ENCODE measurements around the gene KCNJ11.
A peak's percentile ranks its signal among the peaks of the same experiment; 100 is the strongest.

Gene KCNJ11

DNA sequence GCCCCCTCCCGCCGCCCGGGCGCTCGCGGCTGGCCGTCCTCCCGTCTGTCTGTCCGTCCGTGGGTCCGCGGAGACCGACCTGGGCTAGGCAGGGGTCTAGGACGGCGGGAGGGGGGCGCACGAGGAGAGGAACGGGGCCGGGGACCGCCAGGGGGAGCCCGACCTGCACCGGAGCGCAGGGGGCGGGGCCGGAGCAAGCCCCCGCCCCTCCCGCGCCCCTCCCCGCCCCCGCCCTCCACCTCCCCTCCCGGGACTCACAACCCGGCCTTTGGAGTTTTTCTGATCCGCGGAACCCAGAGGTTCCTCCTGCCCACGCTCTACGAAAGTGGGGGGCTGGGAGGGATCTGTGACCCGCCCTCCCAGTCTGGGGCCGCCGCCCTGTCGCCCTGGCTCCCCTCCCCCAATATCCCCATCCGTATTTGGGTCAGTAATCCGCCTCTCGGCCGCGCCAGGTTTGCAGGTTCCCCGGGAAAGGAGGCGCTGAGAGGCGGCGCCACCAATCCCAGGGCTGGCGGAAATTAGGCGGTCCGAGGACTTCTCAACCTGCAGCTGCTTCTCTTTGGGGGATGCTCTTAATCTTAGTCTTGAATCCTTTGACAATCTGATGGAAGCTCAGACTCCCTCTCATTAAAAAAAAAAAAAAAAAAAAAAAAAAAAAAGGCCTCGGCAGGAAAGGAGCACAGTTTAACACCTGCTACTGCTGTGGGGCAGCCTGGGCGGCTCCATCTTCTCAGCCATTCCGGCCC is 925 bp upstream of the KCNJ11 start:
- DNase-seq: peak; percentile 26 to 59

DNA sequence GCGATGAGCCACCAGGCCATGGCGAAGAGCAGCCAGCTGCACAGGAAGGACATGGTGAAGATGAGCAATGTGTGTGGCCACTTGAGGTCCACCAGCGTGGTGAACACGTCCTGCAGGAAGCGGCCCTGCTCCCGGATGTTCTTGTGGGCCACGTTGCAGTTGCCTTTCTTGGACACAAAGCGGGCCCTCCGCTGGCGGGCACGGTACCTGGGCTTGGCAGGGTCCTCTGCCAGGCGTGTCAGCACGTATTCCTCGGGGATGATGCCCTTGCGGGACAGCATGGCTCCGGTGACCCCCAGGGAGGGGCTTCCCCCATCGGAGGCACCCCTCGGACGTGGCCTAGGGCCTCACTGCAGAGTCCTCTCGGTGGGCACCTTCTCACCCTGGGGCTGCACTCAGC is 648 bp downstream of the KCNJ11 start:
- DNase-seq: no peak

DNA sequence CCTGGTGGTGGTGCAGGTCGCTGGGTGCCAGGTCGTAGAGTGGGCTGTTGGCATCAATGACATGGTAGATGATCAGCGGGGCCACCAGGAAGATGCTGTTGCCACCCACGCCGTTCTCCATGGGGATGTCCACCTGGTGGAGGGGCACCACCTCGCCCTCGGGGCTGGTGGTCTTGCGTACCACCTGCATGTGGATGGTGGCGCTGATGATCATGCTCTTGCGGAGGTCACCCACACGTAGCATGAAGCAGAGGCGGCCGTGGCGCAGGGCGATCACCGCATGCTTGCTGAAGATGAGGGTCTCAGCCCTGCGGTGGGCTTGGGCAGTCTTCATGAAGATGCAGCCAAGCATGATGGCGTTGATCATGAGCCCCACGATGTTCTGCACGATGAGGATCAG is 1.2 kb downstream of the KCNJ11 start:
- no peak for DNase-seq

- DNase-seq: peak; percentile 7 to 60
Measured at GRCh38 chr11:17386331-17387084, 2.0 kb downstream of the KCNJ11 start.

DNA sequence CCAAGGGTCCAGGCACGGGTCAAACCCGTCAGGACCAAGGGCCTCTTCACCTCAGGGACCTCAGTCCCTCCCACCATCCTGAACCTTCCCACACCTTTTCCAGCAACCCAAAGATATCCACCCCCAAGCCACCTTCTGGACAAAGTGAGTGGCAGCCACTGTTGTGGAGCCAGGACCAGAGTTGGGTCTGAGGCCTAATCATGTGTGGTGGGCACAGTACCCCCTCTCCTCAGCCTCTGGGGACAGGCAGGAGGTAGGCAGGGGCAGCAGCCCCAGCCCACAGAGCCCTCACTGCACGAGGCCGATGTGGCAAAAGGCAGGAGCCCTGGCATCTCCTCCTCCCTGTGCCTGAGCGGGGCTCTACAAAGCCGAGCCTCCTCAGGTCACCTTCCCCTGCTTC is 2.5 kb downstream of the KCNJ11 start:
- DNase-seq: no peak

GRCh38 chr11:17385492-17385891 is 3.0 kb downstream of the KCNJ11 start:
- DNase-seq: no peak

DNA sequence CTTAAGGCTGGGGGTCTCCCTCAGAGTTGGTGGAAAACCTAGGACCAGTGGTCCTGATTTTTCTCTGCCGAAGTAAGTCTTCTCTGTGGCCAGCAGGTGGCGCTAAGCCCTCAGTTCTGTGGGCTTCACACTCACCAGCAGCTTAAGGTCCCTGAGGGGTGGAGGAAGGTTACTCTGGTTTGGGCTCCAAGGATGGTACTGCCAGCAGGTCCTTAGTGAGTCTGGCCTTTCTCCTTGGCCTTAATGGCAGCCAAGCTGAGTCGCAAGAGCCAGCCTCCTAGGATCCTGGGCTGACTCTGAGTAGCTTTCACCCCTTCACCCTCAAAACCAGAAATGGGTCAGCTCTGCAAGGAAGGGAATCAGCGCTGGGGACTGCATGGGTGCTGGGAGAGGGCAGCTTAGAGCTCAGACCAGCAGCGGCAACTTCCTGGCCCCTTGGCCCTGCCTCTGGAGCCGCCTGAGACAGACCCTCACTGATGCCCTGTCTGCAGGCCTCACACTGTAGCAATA is 4.4 kb downstream of the KCNJ11 start:
- peak; percentile 63 to 74 for DNase-seq

DNA sequence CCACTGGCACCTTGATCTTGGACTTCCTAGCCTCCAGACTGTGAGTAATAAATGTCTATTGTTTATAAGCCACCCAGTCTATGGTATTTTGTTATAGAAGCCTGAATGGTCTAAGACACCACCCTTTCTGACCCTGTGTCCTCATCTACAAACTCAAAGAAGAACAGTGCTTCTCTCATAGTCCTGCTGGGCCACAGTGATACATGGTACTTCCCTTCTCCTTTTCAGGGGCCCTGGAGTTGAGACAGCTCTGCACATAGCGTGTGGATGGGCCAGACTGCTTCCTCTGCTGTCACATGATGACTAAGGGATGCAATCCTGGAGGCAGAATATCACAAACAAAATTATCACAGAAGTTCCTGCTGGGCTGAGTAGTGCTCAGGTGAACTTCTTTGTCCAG is 5.0 kb downstream of the KCNJ11 start:
- no peak for DNase-seq

GRCh38 chr11:17382046-17382728 is 6.3 kb downstream of the KCNJ11 start:
- no peak for DNase-seq

DNA sequence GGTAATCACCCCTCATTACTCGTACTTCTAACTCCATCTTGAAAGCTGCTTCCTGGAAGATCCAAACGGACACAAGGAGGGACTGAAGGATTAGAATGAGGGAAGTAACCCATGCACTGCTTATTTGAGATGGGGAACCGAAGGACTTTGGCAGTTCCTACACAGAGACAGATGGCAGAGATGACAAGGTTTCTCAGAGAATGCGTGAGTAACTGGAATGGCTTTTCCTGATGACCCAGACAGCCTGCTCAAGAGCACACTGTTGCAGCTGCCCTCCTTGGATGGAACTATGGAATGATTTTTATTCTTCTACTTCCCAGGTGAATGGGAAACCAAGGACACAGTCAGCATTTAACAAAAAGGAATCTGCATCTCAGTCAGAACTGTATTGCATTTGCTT is 7.3 kb downstream of the KCNJ11 start:
- no peak for DNase-seq

DNA sequence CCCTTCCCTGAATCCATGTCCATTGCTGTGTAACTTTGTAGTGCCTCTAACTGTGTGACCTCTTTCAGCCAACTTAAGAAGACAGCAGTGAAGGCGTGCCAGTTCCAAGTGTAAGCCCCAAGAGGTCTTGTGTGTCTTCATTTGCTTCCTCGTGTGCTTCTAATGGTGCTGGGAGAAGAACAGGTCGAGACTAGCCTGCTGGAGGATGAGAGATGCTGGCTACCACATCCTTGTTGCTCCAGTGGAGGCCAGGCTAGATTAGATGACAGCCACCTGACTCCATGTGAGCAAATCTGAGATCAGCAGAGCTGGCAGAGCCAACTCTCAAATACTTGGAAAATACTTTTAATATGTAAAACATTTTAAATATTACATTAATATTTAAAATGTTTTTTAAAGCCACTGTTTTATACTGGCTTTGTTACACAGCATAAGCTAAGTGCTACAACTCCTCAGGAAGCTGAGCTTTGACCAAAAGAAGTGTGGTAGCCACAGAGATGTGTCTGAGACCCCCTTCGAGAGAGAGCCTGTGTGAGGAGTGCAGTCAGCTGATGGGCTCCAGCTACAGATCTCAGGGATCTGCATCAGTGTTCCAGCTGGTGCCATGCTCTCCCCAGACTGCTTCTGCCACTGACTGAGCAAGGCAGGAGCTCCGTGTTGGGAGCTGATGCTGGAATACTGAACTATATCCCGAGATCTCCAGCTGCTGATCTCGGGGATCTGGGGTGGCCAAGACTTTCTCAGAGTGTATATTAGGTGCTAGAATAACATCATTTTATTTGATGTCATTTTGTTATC is 8.9 kb downstream of the KCNJ11 start:
- no peak for DNase-seq

GRCh38 chr11:17378655-17379054 is 9.8 kb downstream of the KCNJ11 start:
- no peak for DNase-seq

DNA sequence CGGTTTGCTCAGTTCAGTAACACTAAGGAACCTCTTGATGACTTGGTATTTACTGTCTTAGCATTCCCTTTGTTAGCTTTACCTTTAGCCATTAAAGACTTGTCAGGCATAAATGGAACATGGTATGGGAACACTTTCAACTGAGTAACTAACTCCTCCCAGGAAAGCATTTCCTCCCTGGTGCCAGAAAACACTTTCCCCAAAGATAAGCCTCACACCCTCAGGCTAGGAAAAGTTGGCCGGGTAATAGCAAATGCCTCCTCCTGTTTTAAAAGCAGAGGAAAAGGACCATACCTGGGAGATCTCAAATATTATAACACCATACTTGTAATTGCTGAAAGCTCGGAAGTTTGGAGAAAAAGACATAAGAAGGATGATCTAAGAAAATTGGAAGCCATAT is 12.0 kb downstream of the KCNJ11 start:
- no peak for DNase-seq

GRCh38 chr11:17375547-17375946 is 12.9 kb downstream of the KCNJ11 start:
- DNase-seq: no peak

- DNase-seq: no peak
Measured at GRCh38 chr11:17371614-17372013, 16.8 kb downstream of the KCNJ11 start.

- no peak for DNase-seq
Measured at GRCh38 chr11:17369684-17370243, 18.7 kb downstream of the KCNJ11 start.

DNA sequence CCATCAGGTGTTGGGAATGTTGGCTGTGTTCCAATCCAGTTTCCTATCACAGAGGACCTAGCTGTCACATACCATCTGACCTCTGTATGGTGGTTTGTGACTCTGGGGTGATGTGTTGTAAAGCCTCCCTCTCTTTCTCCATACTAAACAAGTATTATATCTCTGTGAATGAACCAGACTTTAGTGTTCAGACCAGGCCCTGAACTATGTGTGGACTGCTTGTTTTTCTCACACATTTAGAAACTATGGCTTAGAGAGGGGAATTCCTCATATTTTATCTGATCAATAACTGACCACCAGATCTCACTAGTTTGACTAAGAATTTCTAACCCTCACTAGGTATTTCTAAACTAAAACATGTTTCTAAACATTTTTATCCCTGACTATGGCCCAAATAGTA is 19.4 kb downstream of the KCNJ11 start:
- DNase-seq: no peak

- no peak for DNase-seq
Measured at GRCh38 chr11:17368551-17368950, 19.9 kb downstream of the KCNJ11 start.

GRCh38 chr11:17366495-17366894 is 22.0 kb downstream of the KCNJ11 start:
- DNase-seq: no peak

DNA sequence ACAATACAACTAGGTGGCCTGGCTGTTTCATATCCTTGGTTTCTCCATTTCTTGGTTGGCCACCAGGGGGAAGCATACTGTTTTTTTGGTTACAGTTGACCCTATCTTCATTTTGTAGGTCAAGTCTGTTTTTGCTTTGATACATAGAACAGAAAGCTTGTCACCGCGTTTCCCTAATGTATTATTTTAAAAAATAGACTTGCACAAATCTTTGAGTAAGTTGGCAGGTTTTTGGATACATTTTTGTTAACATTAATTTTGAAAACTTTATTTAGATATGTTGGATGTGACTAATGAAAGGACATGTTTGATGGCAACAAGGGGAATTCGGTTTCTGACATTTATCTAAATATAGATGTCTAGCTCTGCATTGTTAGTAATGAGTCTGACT is 33.9 kb downstream of the KCNJ11 start:
- peak; percentile 8 to 9 for DNase-seq

GRCh38 chr11:17353821-17354600 is 34.4 kb downstream of the KCNJ11 start:
- DNase-seq: no peak
